Uterus (tissue), 2 donors: Measurements from ENCODE around the gene NFIC.

Experiments used
- CTCF ChIP-seq, 4 experiments: fragments of 200-600 bp in 2 of 4; fragments of 450-650 bp in 2 of 4; sonication (generic) in 2 of 4; IDR thresholded peaks; one replicate each; pipeline ENCODE4 v1.5.1; 2016 to 2019; ENCODE audit warnings: antibody characterized with exemption in 4 of 4, mild to moderate bottlenecking in 2 of 4, moderate library complexity in 1 of 4
- POLR2A ChIP-seq, 2 donors: fragments of 450-650 bp; IDR thresholded peaks; one replicate each; pipeline ENCODE4 v1.6.1; 2016; ENCODE audit warnings: antibody characterized with exemption in 2 of 2, mild to moderate bottlenecking in 1 of 2, moderate library complexity in 1 of 2

GRCh38 chr19:3510727-3511126, 144.3 kb downstream of the NFIC start:
- TF ChIP-seq CTCF (IDR thresholded peaks at IDR 0.05) (no peak), POLR2A (IDR thresholded peaks at IDR 0.05) (no peak)
